GM12878 (cell line): ENCODE measurements around the gene NSMCE1. TPM values are rescaled to one million over a fixed set of nuclear protein-coding genes. Genes with fewer than 3 reads are reported as not detected.
A peak's percentile ranks its signal among the peaks of the same experiment; 100 is the strongest.

ENCODE experiments used
- ATAC-seq: fragments of 200-7000 bp; cut with Tn5 transposase; 3 replicates; pipeline ENCODE4 v1.9.1; 2020; ENCODE audit warnings: mild to moderate bottlenecking, moderate library complexity
- BruUV-seq: library from RNA; stranded (reverse); fragments of 400-500 nt; replicated peaks from 2 replicates; lab custom pipeline; 2021; lab: Mats Ljungman, UMichigan
- CTCF ChIA-PET: fragments of 300-600 bp; sonication (Branson Sonifier 250); formaldehyde crosslinking; extraction: SDS; loops from one replicate; lab custom pipeline; 2021; ENCODE audit warnings: inconsistent platforms; lab: Yijun Ruan, JAX
- POLR2A ChIA-PET: fragments of 350-600 bp; formaldehyde crosslinking; extraction: SDS; loops from one replicate; lab custom pipeline; 2021; ENCODE audit warnings: inconsistent platforms; lab: Charles Lee
- RAD21 ChIA-PET: fragments of 300-600 bp; sonication (Branson Sonifier 250); formaldehyde crosslinking; loops from one replicate; lab custom pipeline; 2023; ENCODE audit warnings: antibody characterized with exemption; ENCODE audit not compliant: unreplicated experiment; lab: Charles Lee
- SMC1A ChIA-PET: fragments of 300-600 bp; sonication (Branson Sonifier 250); formaldehyde crosslinking; loops from one replicate; lab custom pipeline; 2023; ENCODE audit not compliant: unreplicated experiment, uncharacterized antibody; lab: Charles Lee
- DNase-seq: peaks from one replicate; pipeline ENCODE4 v3.0.0-alpha.2; 2011; ENCODE audit warnings: low read depth, low spot score
- FAIRE-seq: peaks from 3 replicates; lab custom pipeline; 2011; peaks lifted over from hg19 to GRCh38; lab: Jason Lieb, UNC
- H2AFZ ChIP-seq: 2 replicates; pipeline ENCODE4 v1.6.0; 2011; ENCODE audit warnings: low read depth, low read length, control low read depth; ENCODE audit not compliant: control insufficient read depth
- H3K27ac ChIP-seq: 2 replicates; pipeline ENCODE4 v1.5.1; 2011; ENCODE audit warnings: control low read depth; ENCODE audit not compliant: control insufficient read depth, insufficient read depth
- H3K27me3 ChIP-seq, 2 experiments: replicated peaks in 1 of 2; 2 replicates each; pipeline versions ENCODE4 v1.6.0 to v1.6.1; 2011; ENCODE audit warnings: low read length in 1 of 2; ENCODE audit not compliant: control insufficient read depth in 2 of 2, insufficient read depth in 2 of 2
- H3K36me3 ChIP-seq, 2 experiments: 2 replicates each; pipeline ENCODE4 v1.5.1; 2011; ENCODE audit warnings: low read length in 1 of 2; ENCODE audit not compliant: control insufficient read depth in 2 of 2, insufficient read depth in 2 of 2
- H3K4me1 ChIP-seq: 2 replicates; pipeline ENCODE4 v1.6.1; 2011; ENCODE audit warnings: mild to moderate bottlenecking, low read length, moderate library complexity, mixed read lengths; ENCODE audit not compliant: control insufficient read depth, insufficient read depth
- H3K4me2 ChIP-seq: 2 replicates; pipeline ENCODE4 v1.6.0; 2011; ENCODE audit warnings: control low read depth; ENCODE audit not compliant: control insufficient read depth, insufficient read depth
- H3K4me3 ChIP-seq: fragments of 200-600 bp; sonication (generic); 2 replicates; pipeline ENCODE4 v1.5.1; 2016
- H3K79me2 ChIP-seq: 2 replicates; pipeline ENCODE4 v1.6.0; 2011; ENCODE audit warnings: low read length; ENCODE audit not compliant: control insufficient read depth, insufficient read depth
- H3K9ac ChIP-seq: 2 replicates; pipeline ENCODE4 v1.8.0; 2011; ENCODE audit warnings: low read length, control low read depth, mixed read lengths; ENCODE audit not compliant: control insufficient read depth, insufficient read depth
- H3K9me3 ChIP-seq: replicated peaks from 3 replicates; pipeline ENCODE4 v1.5.1; 2011; ENCODE audit warnings: mild to moderate bottlenecking, low read length; ENCODE audit not compliant: control insufficient read depth, insufficient read depth
- H4K20me1 ChIP-seq: 2 replicates; pipeline ENCODE4 v1.6.0; 2011; ENCODE audit not compliant: control insufficient read depth, insufficient read depth
- BCLAF1 ChIP-seq: fragments of 450-650 bp; IDR thresholded peaks from 2 replicates; pipeline ENCODE4 v1.6.1; 2017; ENCODE audit warnings: antibody characterized with exemption, mild to moderate bottlenecking, moderate library complexity
- CHD2 ChIP-seq: IDR thresholded peaks from 2 replicates; pipeline ENCODE4 v1.6.1; 2011; ENCODE audit warnings: low read depth, low read length, improper control_type of control experiment, borderline replicate concordance
- ESRRA ChIP-seq: IDR thresholded peaks from 2 replicates; pipeline ENCODE4 v1.6.1; 2012; ENCODE audit warnings: mild to moderate bottlenecking, low read length, improper control_type of control experiment
- HCFC1 ChIP-seq: fragments of 150-350 bp; IDR thresholded peaks from 2 replicates; pipeline ENCODE4 v1.6.1; 2014; ENCODE audit warnings: low read length
- HDAC6 ChIP-seq: fragments of 200-600 bp; sonication (generic); IDR thresholded peaks from one replicate; pipeline ENCODE4 v1.8.0; 2017; ENCODE audit warnings: antibody characterized with exemption; ENCODE audit not compliant: unreplicated experiment
- IRF4 ChIP-seq: IDR thresholded peaks from 2 replicates; pipeline ENCODE4 v1.6.1; 2011; ENCODE audit warnings: low read depth, low read length
- POLR2AphosphoS2 ChIP-seq: IDR thresholded peaks from 2 replicates; pipeline ENCODE4 v1.6.1; 2011; ENCODE audit warnings: low read depth, mild to moderate bottlenecking, low read length, improper control_type of control experiment, moderate library complexity
- RFX5 ChIP-seq: IDR thresholded peaks from 2 replicates; pipeline ENCODE4 v1.6.1; 2011; ENCODE audit warnings: low read depth, low read length, improper control_type of control experiment
- SMAD5 ChIP-seq: IDR thresholded peaks from 2 replicates; pipeline ENCODE4 v1.6.1; 2016; ENCODE audit warnings: antibody characterized with exemption, low read depth
- SPI1 ChIP-seq: IDR thresholded peaks from 2 replicates; pipeline ENCODE4 v1.6.1; 2011; ENCODE audit warnings: low read depth, mild to moderate bottlenecking, low read length, moderate library complexity, borderline replicate concordance; ENCODE audit not compliant: insufficient read depth
- SREBF1 ChIP-seq: IDR thresholded peaks from 2 replicates; pipeline ENCODE4 v1.6.1; 2012; ENCODE audit warnings: mild to moderate bottlenecking, low read length
- STAT3 ChIP-seq: IDR thresholded peaks from 2 replicates; pipeline ENCODE4 v1.6.1; 2011; ENCODE audit warnings: low read depth, low read length, improper control_type of control experiment
- TCF3 ChIP-seq: IDR thresholded peaks from 2 replicates; pipeline ENCODE4 v1.6.1; 2012; ENCODE audit warnings: low read depth, mild to moderate bottlenecking, low read length, borderline replicate concordance; ENCODE audit not compliant: insufficient read depth
- ZNF207 ChIP-seq: fragments of 450-650 bp; IDR thresholded peaks from 2 replicates; pipeline ENCODE4 v1.6.1; 2014; ENCODE audit warnings: antibody characterized with exemption, mild to moderate bottlenecking, borderline replicate concordance
- ZNF274 ChIP-seq: IDR thresholded peaks from one replicate; pipeline ENCODE4 v1.8.0; 2011; ENCODE audit not compliant: insufficient read length, insufficient read depth
- WGBS: methylation state at CpG from one replicate; pipeline ENCODE4 v1.1.6; 2016; ENCODE audit warnings: low lambda C conversion rate; ENCODE audit not compliant: insufficient replicate concordance, insufficient coverage; ENCODE audit errors: missing lambda C conversion rate; 5-methylcytosine and 5-hydroxymethylcytosine counted together
- in situ Hi-C: fragments of 300-500 bp; cut with MboI; formaldehyde crosslinking; loops from 9 replicates; pipeline ENCODE4 v1.14.3; 2018; ENCODE audit warnings: mixed read lengths
- intact Hi-C: fragments of 100-400 bp; cut with micrococcal nuclease; formaldehyde crosslinking; loops from one replicate; pipeline ENCODE4 v1.14.2; 2022; ENCODE audit not compliant: unreplicated experiment
- polyA plus RNA-seq, 11 experiments: library from polyadenylated mRNA; depleted of rRNA in 4 of 11; unstranded in 6 of 11; stranded (reverse) in 5 of 11; fragments of >200 nt; fragmentation: Nextera tagmentation in 4 of 11; fragmentation: Illumina TruSeq in 1 of 11; extraction: Ambion mirVana in 4 of 11; extraction: Trizol in 1 of 11; gene quantifications; 1 replicate in 1 of 11; 2 replicates in 10 of 11; pipeline versions ENCODE4 v1.2.1 to v1.2.3, GENCODE V29; 2011 to 2016; ENCODE audit warnings: inconsistent platforms in 2 of 11, missing spikeins in 2 of 11, low read depth in 1 of 11
- total RNA-seq, 4 experiments: library from RNA; depleted of rRNA in 3 of 4; stranded (reverse); fragments of >200 nt in 3 of 4; fragmentation: Illumina TruSeq in 1 of 4; extraction: Trizol in 1 of 4; gene quantifications; 2 replicates each; pipeline versions ENCODE4 v1.2.1 to v1.2.3, GENCODE V29; 2013 to 2021
- TF ChIP-seq, protein P1 (sequence below): fragments of 450-650 bp; IDR thresholded peaks from 2 replicates; pipeline ENCODE4 v1.6.1; 2018; ENCODE audit warnings: borderline replicate concordance, mild to moderate bottlenecking; ENCODE audit not compliant: partially characterized antibody

The NSMCE1 gene
- total and polyA plus RNA-seq, 10 of the 15 experiments (the other 5 are each of a cell fraction or from before 2014, with no cell fraction given), result 54.0 to 214 (median 71.4) TPM

GRCh38 chr16:27243725-27244362 lies 24.7 kb downstream of the NSMCE1 start (continued):
- TF ChIP-seq BCLAF1 (no peak), ZNF274 (no peak), SMAD5 (no peak), POLR2AphosphoS2 (no peak), HDAC6 (no peak), STAT3 (no peak)

- no TSS peak for BruUV-seq
- Histone ChIP-seq H3K4me2 (peak overlapping the region; percentile 79), H3K79me2 (no peaks in the 10 kb centered on the region), H4K20me1 (no peaks in the 10 kb centered on the region), H3K36me3 (peaks cover 0 to 3% of the 10 kb centered on the region in 2 experiments; a peak in 1 of 4 replicates), H3K27me3 (no peaks in the 10 kb centered on the region), H3K4me1 (peaks cover 20% of the 10 kb centered on the region), H3K4me3 (peak overlapping the region; percentile 30; the same call in 1 of the 2 replicates), H3K9ac (peak overlapping the region; percentile 21; the same call in 1 of the 2 replicates), H3K9me3 (no peaks in the 10 kb centered on the region; the same call in 2 of the 3 replicates), H2AFZ (peak overlapping the region; percentile 46), H3K27ac (peak overlapping the region; percentile 47)
- DNase-seq, result peak; percentile 71
- ATAC-seq, result peak; percentile 91
- SMC1A ChIA-PET, result interaction anchor here (0.7 to 12.2 kb wide), 15 partner anchors 8 to 145 kb away, joined by 3 to 178 read pairs (median 5); partner anchors contain the start of gene NSMCE1
- CTCF ChIA-PET, result interaction anchor here (0.6 to 4.1 kb wide), 12 partner anchors 8 to 158 kb away, joined by 3 to 24 read pairs (median 5); partner anchors contain the start of gene NSMCE1
- intact Hi-C loops, result no loop called here
- in situ Hi-C loops, result no loop called here
- POLR2A ChIA-PET, result interaction anchor here (0.7 to 8.4 kb wide), 12 partner anchors 11 to 129 kb away, joined by 3 to 79 read pairs (median 4); partner anchors contain the start of gene KDM8
- WGBS, result 79% methylated on average over 13 of the region's 13 CpGs
- FAIRE-seq, result peak; percentile 69
- RAD21 ChIA-PET, result interaction anchor here (0.6 to 4.2 kb wide), 13 partner anchors 8 to 209 kb away, joined by 3 to 22 read pairs (median 4); partner anchors contain the start of genes KDM8 and NSMCE1
- TF ChIP-seq CHD2 (peak; percentile 56; the same call in 1 of the 2 replicates), ESRRA (no peak), HCFC1 (no peak), HDAC6 (no peak), SREBF1 (no peak), IRF4 (no peak), ZNF207 (no peak), TCF3 (peak; percentile 94), RFX5 (no peak), SPI1 (peak; percentile 31; the same call in 1 of the 2 replicates)
- TF ChIP-seq, protein P1, sequence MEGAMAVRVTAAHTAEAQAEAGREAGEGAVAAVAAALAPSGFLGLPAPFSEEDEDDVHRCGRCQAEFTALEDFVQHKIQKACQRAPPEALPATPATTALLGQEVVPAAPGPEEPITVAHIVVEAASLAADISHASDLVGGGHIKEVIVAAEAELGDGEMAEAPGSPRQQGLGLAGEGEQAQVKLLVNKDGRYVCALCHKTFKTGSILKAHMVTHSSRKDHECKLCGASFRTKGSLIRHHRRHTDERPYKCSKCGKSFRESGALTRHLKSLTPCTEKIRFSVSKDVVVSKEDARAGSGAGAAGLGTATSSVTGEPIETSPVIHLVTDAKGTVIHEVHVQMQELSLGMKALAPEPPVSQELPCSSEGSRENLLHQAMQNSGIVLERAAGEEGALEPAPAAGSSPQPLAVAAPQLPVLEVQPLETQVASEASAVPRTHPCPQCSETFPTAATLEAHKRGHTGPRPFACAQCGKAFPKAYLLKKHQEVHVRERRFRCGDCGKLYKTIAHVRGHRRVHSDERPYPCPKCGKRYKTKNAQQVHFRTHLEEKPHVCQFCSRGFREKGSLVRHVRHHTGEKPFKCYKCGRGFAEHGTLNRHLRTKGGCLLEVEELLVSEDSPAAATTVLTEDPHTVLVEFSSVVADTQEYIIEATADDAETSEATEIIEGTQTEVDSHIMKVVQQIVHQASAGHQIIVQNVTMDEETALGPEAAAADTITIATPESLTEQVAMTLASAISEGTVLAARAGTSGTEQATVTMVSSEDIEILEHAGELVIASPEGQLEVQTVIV, result no peak
Measured at GRCh38 chr16:27242868-27243590, 25.5 kb downstream of the NSMCE1 start.
